HG02885 (cell line): Measurements from ENCODE around the gene NPLOC4.
"Not testable (repeated sequence)": the region's sequence is repeated elsewhere in the genome, so short reads cannot be mapped to it uniquely, and the experiment has no call there.

Experiments
- ATAC-seq: cut with Tn5 transposase; IDR thresholded peaks from one replicate; pipeline ENCODE4 v1.9.1; 2021; ENCODE audit warnings: mild to moderate bottlenecking; ENCODE audit not compliant: unreplicated experiment, poor library complexity

NPLOC4 gene

DNA sequence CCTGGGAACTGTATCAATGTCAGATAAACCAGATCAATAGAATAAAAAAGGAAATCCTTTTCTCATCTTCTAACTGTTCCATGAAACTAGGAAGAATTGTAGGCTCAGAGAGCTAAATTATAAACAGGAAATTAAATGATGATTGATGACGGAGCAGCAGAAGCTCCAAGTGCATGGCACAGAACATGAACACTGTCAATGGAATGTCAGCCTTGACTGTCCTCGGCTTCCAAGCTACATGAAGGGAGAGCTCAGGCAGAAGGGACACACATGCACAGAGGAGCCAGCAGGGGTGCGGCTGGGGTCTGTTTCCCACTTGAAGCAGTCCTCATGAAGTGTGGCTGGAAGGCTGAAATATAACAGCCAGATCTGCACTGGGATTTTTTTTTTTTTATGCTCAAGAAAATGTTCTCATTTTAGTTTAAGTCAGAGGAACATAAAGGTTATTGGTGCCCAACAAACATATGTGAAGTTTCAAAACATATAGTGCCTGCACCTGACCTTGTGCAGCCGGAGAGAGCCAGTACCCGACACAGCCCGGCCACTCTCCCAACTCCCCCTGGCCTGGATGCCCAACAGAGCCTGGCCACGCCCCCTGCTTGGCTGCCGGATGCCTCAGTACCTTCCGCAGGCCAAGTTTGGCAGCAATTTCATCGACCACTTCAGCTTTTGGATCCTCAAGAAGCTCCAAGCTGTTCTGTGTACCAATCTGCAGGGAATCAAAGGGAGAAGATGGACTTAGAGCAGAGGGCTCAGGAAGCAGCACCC lies 37.0 kb downstream of the NPLOC4 start:
- ATAC-seq = no peak

DNA sequence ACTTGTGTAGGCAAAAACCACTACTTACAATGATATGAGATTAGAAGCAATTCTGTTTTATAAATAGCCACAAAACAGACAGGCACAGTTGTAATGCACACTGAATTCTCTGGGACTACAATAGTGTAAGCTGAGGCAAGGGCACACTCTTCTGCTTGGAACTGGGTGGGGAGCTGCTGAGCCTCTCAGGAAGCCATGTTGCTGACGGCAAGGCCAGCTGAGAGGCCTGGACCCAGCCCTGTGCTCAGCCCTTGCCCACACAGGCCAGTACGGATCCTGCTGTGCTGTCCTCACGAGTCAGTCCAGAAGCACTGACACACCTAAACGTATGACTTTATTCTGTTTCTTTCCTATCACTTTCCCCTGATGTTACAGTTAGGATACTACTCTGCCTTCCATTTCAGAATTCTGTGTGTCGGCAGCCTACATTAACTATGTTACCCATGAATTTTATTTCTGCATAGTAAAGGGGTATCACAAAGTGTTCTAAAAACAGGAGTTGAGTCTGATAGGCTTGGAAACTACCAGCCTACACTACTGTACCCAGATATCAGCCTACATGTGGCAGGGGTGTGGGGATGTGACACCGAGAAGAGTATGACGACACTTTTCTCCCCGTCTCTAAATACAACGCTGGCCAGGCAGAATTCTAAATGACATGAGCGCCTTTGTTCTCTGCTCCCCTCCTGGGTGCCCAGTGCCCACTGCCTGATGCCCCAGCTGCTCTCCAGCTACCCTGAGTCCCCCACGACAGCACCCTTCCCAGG lies 43.6 kb downstream of the NPLOC4 start:
- no peak for ATAC-seq

DNA sequence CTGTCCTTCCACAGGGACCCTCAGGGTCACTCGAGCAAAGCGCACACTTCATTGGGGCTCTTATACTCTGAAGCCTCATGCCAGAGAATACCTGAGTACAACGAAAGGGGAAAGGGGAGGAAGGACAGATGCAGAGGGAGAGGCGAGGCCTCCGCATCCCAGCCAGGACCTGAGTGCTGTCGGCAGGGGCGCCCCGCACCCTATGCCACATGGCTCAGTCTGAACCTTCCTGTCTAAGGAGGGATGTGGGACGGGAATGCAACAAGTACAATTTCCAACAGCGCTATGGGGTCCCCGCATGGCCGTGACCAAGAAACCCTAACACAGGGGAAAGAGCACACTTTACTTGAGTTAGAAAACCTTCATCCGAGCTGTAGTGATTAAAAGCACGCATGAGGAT lies 44.9 kb downstream of the NPLOC4 start:
- ATAC-seq = no peak

DNA sequence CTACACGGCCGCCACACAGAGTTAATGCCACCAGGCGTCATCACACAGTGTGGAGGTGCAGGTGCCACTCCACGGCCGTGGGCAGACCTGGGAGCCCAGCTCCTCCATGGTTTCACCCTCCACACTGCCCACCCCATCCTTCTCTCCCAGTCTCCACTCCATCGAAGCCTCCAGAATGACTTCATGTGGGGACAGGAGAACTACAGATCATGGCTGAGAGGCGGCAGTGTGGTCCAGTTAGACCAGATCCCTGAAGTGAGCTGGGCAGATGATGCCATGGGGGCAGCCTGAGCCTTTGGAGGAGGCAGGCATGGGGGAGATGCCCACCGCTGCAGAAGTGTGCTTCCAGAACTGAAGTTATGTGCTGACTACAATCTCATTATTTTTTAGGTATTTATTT lies 46.8 kb downstream of the NPLOC4 start:
- no peak for ATAC-seq

GRCh38 chr17:81589612-81590011 lies 47.3 kb downstream of the NPLOC4 start:
- no peak for ATAC-seq

DNA sequence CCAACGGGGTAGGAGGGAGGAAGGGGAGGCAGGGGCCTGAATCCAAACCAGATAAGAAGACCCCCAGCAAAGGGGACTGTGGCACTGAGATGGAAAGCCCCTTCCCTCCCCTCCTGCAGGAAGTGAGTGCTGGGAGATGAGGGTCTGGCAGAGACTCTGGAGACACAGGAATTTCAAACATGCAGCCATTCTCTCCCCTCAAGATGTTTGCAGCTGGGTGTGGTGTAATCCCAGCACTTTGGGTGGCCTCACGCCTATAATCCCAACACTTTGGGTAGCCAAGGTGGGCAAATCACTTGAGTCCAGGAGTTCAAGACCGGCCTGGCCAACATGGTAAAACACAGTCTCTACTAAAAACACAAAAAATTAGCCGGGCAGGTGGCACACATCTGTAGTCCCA lies 50.8 kb downstream of the NPLOC4 start:
- no peak for ATAC-seq

DNA sequence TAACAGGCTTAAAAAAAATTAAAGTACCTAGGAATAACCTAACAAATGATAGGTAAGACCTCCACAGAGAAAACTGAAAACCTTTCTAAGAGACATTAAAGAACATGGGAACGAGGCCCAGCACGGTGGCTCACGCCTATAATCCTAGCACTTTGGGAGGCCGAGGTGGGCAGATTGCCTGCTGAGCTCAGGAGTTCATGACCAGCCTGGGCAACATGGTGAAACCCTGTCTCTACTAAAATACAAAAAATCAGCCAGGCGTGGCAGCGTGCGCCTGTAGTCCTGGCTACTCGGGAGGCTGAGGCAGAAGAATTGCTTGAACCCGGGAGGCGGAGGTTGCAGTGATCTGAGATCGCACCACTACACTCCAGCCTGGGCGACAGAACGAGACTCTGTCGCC lies 52.1 kb downstream of the NPLOC4 start:
- ATAC-seq = not testable (repeated sequence)

DNA sequence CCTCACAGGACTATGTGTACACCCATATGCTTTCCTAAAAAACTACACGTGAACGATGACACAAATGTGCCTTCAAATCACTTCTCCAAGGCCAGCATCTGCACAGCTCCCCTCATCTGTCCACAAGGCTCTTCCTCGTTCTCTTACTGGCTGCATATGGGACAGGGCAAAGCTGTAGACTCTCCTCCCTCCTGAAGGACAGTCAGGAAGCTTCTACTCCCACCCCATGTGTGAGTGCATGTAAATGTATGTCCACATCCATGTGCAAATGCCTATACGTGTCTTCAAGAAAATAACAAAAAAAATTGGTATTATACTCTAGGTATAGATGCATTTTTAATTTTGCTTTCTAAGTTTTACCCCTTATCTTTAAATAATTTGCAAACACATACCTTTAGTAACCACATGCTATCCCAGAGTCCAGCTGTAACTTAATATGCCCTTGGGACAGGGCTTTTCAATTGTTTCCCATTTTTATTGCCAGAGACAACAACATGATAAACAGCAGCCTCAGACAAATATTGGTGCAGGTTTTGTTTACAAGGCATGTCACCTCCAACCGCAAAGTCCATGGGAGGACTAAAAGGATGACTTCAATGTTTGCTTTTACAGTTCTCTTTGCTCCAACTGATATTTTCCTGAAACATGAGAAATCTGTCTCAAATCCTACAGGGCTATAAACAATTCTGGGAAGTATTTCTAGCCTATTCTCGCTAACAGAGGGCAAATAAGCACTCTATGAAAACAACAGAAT lies 53.1 kb downstream of the NPLOC4 start:
- no peak for ATAC-seq

- no peak for ATAC-seq
Observed at GRCh38 chr17:81582749-81583148, 54.2 kb downstream of the NPLOC4 start.

DNA sequence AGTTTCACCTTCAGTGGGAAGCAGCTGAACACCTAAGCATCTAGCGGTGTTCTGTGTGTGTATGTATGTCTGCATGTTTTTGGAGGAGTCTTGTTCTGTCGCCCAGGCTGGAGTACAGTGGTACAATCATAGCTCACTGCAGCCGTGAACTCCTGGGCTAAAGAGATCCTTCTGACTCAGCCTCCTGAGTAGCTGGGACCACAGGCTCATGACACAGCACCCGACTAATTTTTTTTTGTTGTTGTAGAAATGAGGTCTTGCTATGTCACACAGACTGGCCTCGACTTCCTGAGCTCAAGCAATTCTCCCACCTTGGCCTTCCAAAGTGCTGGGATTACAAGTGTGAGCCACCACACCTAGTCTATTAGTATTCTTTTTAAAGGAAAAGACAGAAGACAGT lies 54.6 kb downstream of the NPLOC4 start:
- no peak for ATAC-seq

GRCh38 chr17:81581758-81582157 lies 55.2 kb downstream of the NPLOC4 start:
- no peak for ATAC-seq

GRCh38 chr17:81580481-81580880 lies 56.4 kb downstream of the NPLOC4 start:
- no peak for ATAC-seq

GRCh38 chr17:81579821-81580321 lies 57.0 kb downstream of the NPLOC4 start:
- no peak for ATAC-seq

GRCh38 chr17:81579298-81579697 lies 57.6 kb downstream of the NPLOC4 start:
- no peak for ATAC-seq

GRCh38 chr17:81578561-81579225 lies 58.2 kb downstream of the NPLOC4 start:
- ATAC-seq = no peak

- no peak for ATAC-seq
Observed at GRCh38 chr17:81578038-81578441, 58.9 kb downstream of the NPLOC4 start.

GRCh38 chr17:81577278-81578000 lies 59.5 kb downstream of the NPLOC4 start:
- no peak for ATAC-seq

DNA sequence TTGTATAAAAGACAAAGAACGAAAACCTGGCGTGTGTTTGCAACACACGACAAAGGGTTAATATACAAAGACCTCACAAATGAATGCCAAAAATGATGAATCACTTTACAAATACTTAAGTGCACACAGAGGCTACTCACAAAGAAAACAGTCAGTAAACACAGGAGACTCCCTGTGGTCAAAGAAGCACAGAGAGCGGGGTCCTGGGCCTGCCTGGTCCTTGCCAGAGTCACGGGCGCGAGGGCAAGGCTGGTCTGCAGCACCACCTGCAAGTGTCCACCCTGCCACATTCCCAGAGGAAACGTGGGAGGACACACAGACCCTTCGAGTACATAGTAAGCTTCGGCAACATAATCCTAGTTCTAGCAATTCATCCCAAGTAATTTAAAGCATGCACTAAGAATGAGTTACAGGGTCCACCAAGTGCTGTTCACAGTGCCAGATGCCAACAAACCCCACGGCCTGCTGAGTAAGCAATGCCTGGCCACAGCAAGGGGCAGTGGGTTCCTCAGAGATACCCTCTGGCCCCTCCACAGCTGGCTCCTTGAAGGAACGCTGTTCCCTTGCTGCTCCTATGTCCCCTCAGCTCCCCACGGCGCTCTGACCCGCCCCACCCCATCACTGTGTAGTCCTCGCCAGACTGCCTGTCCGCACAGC lies 60.2 kb downstream of the NPLOC4 start:
- no peak for ATAC-seq

- no peak for ATAC-seq
Observed at GRCh38 chr17:81575836-81576235, 61.1 kb downstream of the NPLOC4 start.
